Right cardiac atrium (tissue), 5 donors: Measurements from ENCODE around the gene TRPV3. TPM values are rescaled to one million over a fixed set of nuclear protein-coding genes. Genes with fewer than 3 reads are reported as not detected.

Source experiments
- ATAC-seq, 2 donors: fragments of 200-7000 bp; cut with Tn5 transposase; one replicate each; pipeline versions ENCODE4 v1.8.0 to v1.9.1; 2020; ENCODE audit warnings: moderate library complexity in 2 of 2, mild to moderate bottlenecking in 1 of 2
- DNase-seq, 3 donors: peaks; one replicate each; pipeline ENCODE4 v3.0.0-alpha.2; 2020
- H3K27ac ChIP-seq: one replicate; pipeline ENCODE4 v1.5.1; 2013; ENCODE audit warnings: mild to moderate bottlenecking, low read length, control low read depth, moderate library complexity
- H3K27me3 ChIP-seq: one replicate; pipeline ENCODE4 v1.6.1; 2013; ENCODE audit not compliant: control insufficient read depth, insufficient read depth
- H3K4me1 ChIP-seq: one replicate; pipeline ENCODE4 v1.6.1; 2013; ENCODE audit warnings: low read length; ENCODE audit not compliant: control insufficient read depth, insufficient read depth
- H3K4me3 ChIP-seq: one replicate; pipeline ENCODE4 v1.5.1; 2013; ENCODE audit warnings: low read length, control low read depth
- H3K9me3 ChIP-seq: one replicate; pipeline ENCODE4 v1.6.1; 2013; ENCODE audit warnings: low read length; ENCODE audit not compliant: control insufficient read depth
- WGBS: extraction: QIAGEN DNeasy Blood & Tissue Kit; methylation state at CpG from one replicate; pipeline ENCODE4 v1.1.7; 2013; 5-methylcytosine and 5-hydroxymethylcytosine counted together
- intact Hi-C, 4 donors: fragments of 100-400 bp; cut with DNase I; formaldehyde crosslinking; loops; one replicate each; pipeline versions ENCODE4 v1.11.0 to v1.14.0; 2022 to 2023
- long read RNA-seq, 4 donors: library from polyadenylated mRNA; unstranded; transcript quantifications; one replicate each; pipeline ENCODE4 v2.0.0, GENCODE V29; 2020 to 2021
- polyA plus RNA-seq: library from polyadenylated mRNA; stranded (reverse); fragments of 200-250 nt; gene quantifications from one replicate; pipeline ENCODE4 v1.2.3, GENCODE V29; 2013
- total RNA-seq, 4 donors: library from RNA; stranded (reverse); fragmentation: NEBNext Ultra II Directional; extraction: Animal tissue kit (Norgen Biotek cat#: 25700); gene quantifications; one replicate each; pipeline ENCODE4 v1.2.1, GENCODE V29; 2021
- donor health status: healthy with polysubstance abuse.
- donor health status: DM: no; HTN: yes; CAD: no.
- donor health status: DM: no; HTN: no; CAD: no.
- donor health status: DM: no; HTN: yes; CAD: no; lungs with severe emphysema.
- donor health status: DM: yes; HTN: yes; CAD: no.

The TRPV3 gene
- 1 to 10 TPM; 2.6 to 3.3 (median 2.8) TPM for total RNA-seq
- polyA plus RNA-seq = 1.6 TPM
- long read RNA-seq, donor 1 = 0 reads
- long read RNA-seq, donor 2, partial matches to known transcripts = 1 of 1 reads
- long read RNA-seq, donor 2, other reads (novel, unspliced or antisense) = 0 of 1 reads
- long read RNA-seq, donor 3, partial matches to known transcripts = 1 of 2 reads
- long read RNA-seq, donor 3, other reads (novel, unspliced or antisense) = 1 of 2 reads
- long read RNA-seq, donor 4, full-length matches to known transcripts = 4 of 6 reads
- long read RNA-seq, donor 4, partial matches to known transcripts = 1 of 6 reads
- long read RNA-seq, donor 4, other reads (novel, unspliced or antisense) = 1 of 6 reads

GRCh38 chr17:3557768-3558583 lies at the start of gene TRPV3:
Gene TRPV3, minus strand, starts transcription at chr17:3557812. Its CDS starts 2,962 bp downstream, at chr17:3554850.
- Histone ChIP-seq H3K4me3 (no peak within 1 kb of the TSS), H3K9me3 (no peaks in the 10 kb centered on the region), H3K27me3 (no peaks in the 10 kb centered on the region), H3K4me1 (no peaks in the 10 kb centered on the region), H3K27ac (no peak within 1 kb of the TSS)
- ATAC-seq = peak; percentile 11 to 15
- peak in 1 of 3 donors; percentile 63 for DNase-seq
- intact Hi-C loops = no loop called here
- 74% methylated on average over 23 of the region's 23 CpGs for WGBS

- intact Hi-C loops = no loop called here
- 87% methylated on average over 4 of the region's 4 CpGs for WGBS
- Histone ChIP-seq H3K27ac (no peak overlapping the region), H3K4me1 (no peaks in the 10 kb centered on the region), H3K4me3 (no peak overlapping the region), H3K27me3 (no peaks in the 10 kb centered on the region), H3K9me3 (no peaks in the 10 kb centered on the region)
- ATAC-seq = no peak
- DNase-seq = no peak
Measured at GRCh38 chr17:3603870-3604259, 46.3 kb upstream of the TRPV3 start.

- DNase-seq = no peak
- no peak overlapping the region for H3K4me3 ChIP-seq
- no peak for ATAC-seq
- H3K27ac ChIP-seq = no peak overlapping the region
- no peaks in the 10 kb centered on the region for H3K27me3 ChIP-seq
- H3K4me1 ChIP-seq = no peaks in the 10 kb centered on the region
- no peaks in the 10 kb centered on the region for H3K9me3 ChIP-seq
- WGBS = 93% methylated on average over 17 of the region's 17 CpGs
- intact Hi-C loops = no loop called here
Measured at GRCh38 chr17:3603119-3603869, 45.7 kb upstream of the TRPV3 start.

GRCh38 chr17:3602499-3602898 lies 44.9 kb upstream of the TRPV3 start:
- DNase-seq = no peak
- 62% methylated on average over 16 of the region's 16 CpGs for WGBS
- H3K9me3 ChIP-seq = no peaks in the 10 kb centered on the region
- H3K27me3 ChIP-seq = no peaks in the 10 kb centered on the region
- intact Hi-C loops = no loop called here
- H3K4me1 ChIP-seq = no peaks in the 10 kb centered on the region
- H3K4me3 ChIP-seq = no peak overlapping the region
- H3K27ac ChIP-seq = no peak overlapping the region
- peak in 1 of 2 donors; percentile 45 for ATAC-seq

- Histone ChIP-seq H3K4me1 (no peaks in the 10 kb centered on the region), H3K27ac (no peak overlapping the region), H3K27me3 (no peaks in the 10 kb centered on the region), H3K4me3 (no peak overlapping the region), H3K9me3 (no peaks in the 10 kb centered on the region)
- ATAC-seq (no peak), DNase-seq (no peak)
- WGBS = 85% methylated on average over 15 of the region's 15 CpGs
- intact Hi-C loops = no loop called here
Measured at GRCh38 chr17:3600529-3601205, 43.1 kb upstream of the TRPV3 start.

- ATAC-seq (no peak), DNase-seq (no peak)
- WGBS = 89% methylated on average over 13 of the region's 13 CpGs
- Histone ChIP-seq H3K27ac (no peak overlapping the region), H3K9me3 (no peaks in the 10 kb centered on the region), H3K4me1 (no peaks in the 10 kb centered on the region), H3K27me3 (no peaks in the 10 kb centered on the region), H3K4me3 (no peak overlapping the region)
- intact Hi-C loops = no loop called here
Measured at GRCh38 chr17:3598078-3598477, 40.5 kb upstream of the TRPV3 start.

- no peak overlapping the region for H3K4me3 ChIP-seq
- H3K27me3 ChIP-seq = no peaks in the 10 kb centered on the region
- no peak for DNase-seq
- intact Hi-C loops = no loop called here
- no peaks in the 10 kb centered on the region for H3K4me1 ChIP-seq
- H3K27ac ChIP-seq = no peak overlapping the region
- WGBS = 91% methylated on average over 27 of the region's 27 CpGs
- ATAC-seq = no peak
- no peaks in the 10 kb centered on the region for H3K9me3 ChIP-seq
Measured at GRCh38 chr17:3596804-3597464, 39.3 kb upstream of the TRPV3 start.

GRCh38 chr17:3594976-3595375 lies 37.4 kb upstream of the TRPV3 start:
- WGBS = 70% methylated on average over 15 of the region's 15 CpGs
- Histone ChIP-seq H3K9me3 (no peaks in the 10 kb centered on the region), H3K4me1 (no peaks in the 10 kb centered on the region), H3K27me3 (no peaks in the 10 kb centered on the region), H3K4me3 (no peak overlapping the region), H3K27ac (no peak overlapping the region)
- no peak for ATAC-seq
- intact Hi-C loops = no loop called here
- no peak for DNase-seq

- intact Hi-C loops = no loop called here
- Histone ChIP-seq H3K27me3 (no peaks in the 10 kb centered on the region), H3K9me3 (no peaks in the 10 kb centered on the region), H3K4me3 (no peak overlapping the region), H3K27ac (no peak overlapping the region), H3K4me1 (no peaks in the 10 kb centered on the region)
- WGBS = 36% methylated on average over 11 of the region's 11 CpGs
- ATAC-seq = peak; percentile 54 to 62
- DNase-seq = peak; percentile 49 to 80 (median 76)
Measured at GRCh38 chr17:3594051-3594800, 36.6 kb upstream of the TRPV3 start.

GRCh38 chr17:3593384-3593783 lies 35.8 kb upstream of the TRPV3 start:
- Histone ChIP-seq H3K27ac (no peak overlapping the region), H3K4me3 (no peak overlapping the region), H3K9me3 (no peaks in the 10 kb centered on the region)

More at GRCh38 chr17:3593384-3593783, 35.8 kb upstream of the TRPV3 start:
- WGBS = 92% methylated on average over 5 of the region's 5 CpGs
- H3K27me3 ChIP-seq = no peaks in the 10 kb centered on the region
- intact Hi-C loops = no loop called here
- ATAC-seq = no peak
- no peaks in the 10 kb centered on the region for H3K4me1 ChIP-seq
- DNase-seq = no peak
